GM12878 (cell line): ENCODE results near the gene PSMB7. TPM values are rescaled to one million over a fixed set of nuclear protein-coding genes. Genes with fewer than 3 reads are reported as not detected.

Experiments
- BMI1 ChIP-seq: fragments of 450-650 bp; IDR thresholded peaks from 2 replicates; pipeline ENCODE4 v1.6.1; 2016; ENCODE audit warnings: mild to moderate bottlenecking, moderate library complexity, borderline replicate concordance
- CBFB ChIP-seq: IDR thresholded peaks from 2 replicates; pipeline ENCODE4 v1.6.1; 2016; ENCODE audit warnings: antibody characterized with exemption, low read depth
- GATAD2B ChIP-seq: fragments of 450-650 bp; conservative IDR thresholded peaks from 2 replicates; pipeline ENCODE4 v1.6.1; 2017; ENCODE audit warnings: low read depth, mild to moderate bottlenecking, moderate library complexity
- HDAC6 ChIP-seq: fragments of 200-600 bp; sonication (generic); IDR thresholded peaks from one replicate; pipeline ENCODE4 v1.8.0; 2017; ENCODE audit warnings: antibody characterized with exemption; ENCODE audit not compliant: unreplicated experiment
- SRF ChIP-seq, 2 experiments: IDR thresholded peaks; 2 replicates each; pipeline ENCODE4 v1.6.1; 2011; ENCODE audit warnings: low read depth in 2 of 2, low read length in 2 of 2, mild to moderate bottlenecking in 1 of 2, moderate library complexity in 1 of 2
- SUPT20H ChIP-seq: IDR thresholded peaks from 2 replicates; pipeline ENCODE4 v1.6.1; 2011; ENCODE audit warnings: low read depth, mild to moderate bottlenecking, low read length, moderate library complexity, borderline replicate concordance; ENCODE audit not compliant: control insufficient read depth
- USF2 ChIP-seq: IDR thresholded peaks from 2 replicates; pipeline ENCODE4 v1.6.1; 2011; ENCODE audit warnings: low read depth, low read length, improper control_type of control experiment, borderline replicate concordance
- ZBTB33 ChIP-seq: fragments of 450-650 bp; IDR thresholded peaks from 2 replicates; pipeline ENCODE4 v1.6.1; 2017; ENCODE audit warnings: mild to moderate bottlenecking
- polyA plus RNA-seq, 11 experiments: library from polyadenylated mRNA; depleted of rRNA in 4 of 11; unstranded in 6 of 11; stranded (reverse) in 5 of 11; fragments of >200 nt; fragmentation: Nextera tagmentation in 4 of 11; fragmentation: Illumina TruSeq in 1 of 11; extraction: Ambion mirVana in 4 of 11; extraction: Trizol in 1 of 11; gene quantifications; 1 replicate in 1 of 11; 2 replicates in 10 of 11; pipeline versions ENCODE4 v1.2.1 to v1.2.3, GENCODE V29; 2011 to 2016; ENCODE audit warnings: inconsistent platforms in 2 of 11, missing spikeins in 2 of 11, low read depth in 1 of 11
- total RNA-seq, 4 experiments: library from RNA; depleted of rRNA in 3 of 4; stranded (reverse); fragments of >200 nt in 3 of 4; fragmentation: Illumina TruSeq in 1 of 4; extraction: Trizol in 1 of 4; gene quantifications; 2 replicates each; pipeline versions ENCODE4 v1.2.1 to v1.2.3, GENCODE V29; 2013 to 2021

The PSMB7 gene
- total and polyA plus RNA-seq, 10 of the 15 experiments (the other 5 are each of a cell fraction or from before 2014, with no cell fraction given), result 174 to 564 (median 268) TPM

- TF ChIP-seq BMI1 (no peak), SUPT20H (no peak), USF2 (no peak), CBFB (no peak), HDAC6 (no peak), ZBTB33 (no peak), SRF (IDR thresholded peaks at IDR 0.05; ENCODE audit: low read depth in 2 of 2, low read length in 2 of 2) (no peak), GATAD2B (no peak)
These were observed 67.9 kb downstream of the PSMB7 start (continued) for GRCh38 chr9:124347206-124347967.
